Lung (tissue), 12 donors: ENCODE results near the gene PEX7. TPM values are rescaled to one million over a fixed set of nuclear protein-coding genes. Genes with fewer than 3 reads are reported as not detected.
A peak's percentile ranks its signal among the peaks of the same experiment; 100 is the strongest.

Experiments used
- ATAC-seq: fragments of 200-7000 bp; cut with Tn5 transposase; one replicate; pipeline ENCODE4 v1.9.1; 2020; ENCODE audit warnings: moderate number of reproducible peaks; ENCODE audit not compliant: insufficient read depth, low FRiP score
- DNase-seq, 3 donors: peaks; one replicate each; pipeline ENCODE4 v3.0.0-alpha.2; 2013 to 2017
- H3K27ac ChIP-seq, 2 donors: one replicate each; pipeline ENCODE4 v1.5.1; 2013; ENCODE audit warnings: mild to moderate bottlenecking in 2 of 2, moderate library complexity in 2 of 2, control low read depth in 1 of 2, inconsistent platforms in 1 of 2, low read depth in 1 of 2, low read length in 1 of 2
- H3K27me3 ChIP-seq, 3 donors: one replicate each; pipeline ENCODE4 v1.5.1; 2013; ENCODE audit warnings: low read length in 2 of 3; ENCODE audit not compliant: control insufficient read depth in 3 of 3, insufficient read depth in 3 of 3
- H3K36me3 ChIP-seq, 4 donors: one replicate each; pipeline ENCODE4 v1.5.1; 2013; ENCODE audit warnings: low read length in 4 of 4, mild to moderate bottlenecking in 1 of 4, moderate library complexity in 1 of 4; ENCODE audit not compliant: control insufficient read depth in 4 of 4, insufficient read depth in 4 of 4
- H3K4me1 ChIP-seq, 5 donors: one replicate each; pipeline ENCODE4 v1.5.1; 2013; ENCODE audit warnings: low read length in 5 of 5, mild to moderate bottlenecking in 2 of 5, moderate library complexity in 1 of 5; ENCODE audit not compliant: control insufficient read depth in 5 of 5, insufficient read depth in 5 of 5
- H3K4me3 ChIP-seq: one replicate; pipeline ENCODE4 v1.5.1; 2013; ENCODE audit warnings: mild to moderate bottlenecking, control low read depth, moderate library complexity
- H3K9ac ChIP-seq, 2 donors: one replicate each; pipeline ENCODE4 v1.5.1; 2013; ENCODE audit warnings: low read length in 2 of 2, control low read depth in 1 of 2; ENCODE audit not compliant: insufficient read depth in 1 of 2
- H3K9me3 ChIP-seq, 4 donors: one replicate each; pipeline ENCODE4 v1.5.1; 2013; ENCODE audit warnings: low read length in 3 of 4, mild to moderate bottlenecking in 1 of 4, moderate library complexity in 1 of 4; ENCODE audit not compliant: control insufficient read depth in 4 of 4, insufficient read depth in 3 of 4
- CTCF ChIP-seq: IDR thresholded peaks from 2 replicates; pipeline ENCODE4 v1.5.1; 2012; ENCODE audit warnings: mild to moderate bottlenecking; ENCODE audit errors: control extremely low read depth, extremely low read depth
- WGBS, 2 donors: extraction: QIAGEN DNeasy Blood & Tissue Kit; methylation state at CpG; one replicate each; pipeline ENCODE4 v1.1.7; 2013; 5-methylcytosine and 5-hydroxymethylcytosine counted together
- polyA plus RNA-seq, 2 donors: library from polyadenylated mRNA; stranded (reverse); fragments of 200-250 nt; gene quantifications; one replicate each; pipeline ENCODE4 v1.2.1, GENCODE V29; 2013
- total RNA-seq, 2 donors: library from RNA; depleted of rRNA in 1 of 2; stranded (reverse); fragments of >200 nt in 1 of 2; gene quantifications; one replicate each; pipeline ENCODE4 v1.2.1, GENCODE V29; 2014 to 2021
- donor health status: control.
- donor health status: control.
- donor health status: Bipolar disorder and iron deficiency.
- donor health status: healthy.
- donor health status: DM: yes; HTN: yes; CAD: no.

The PEX7 gene
- total and polyA plus RNA-seq, 4 donors, result 4.8 to 12.5 (median 9.5) TPM

- Histone ChIP-seq H3K36me3 (no peaks in the 10 kb centered on the region), H3K27me3 (no peaks in the 10 kb centered on the region), H3K9ac (no peak overlapping the region), H3K4me3 (no peak overlapping the region), H3K4me1 (peaks cover 0 to 8% (median 0%) of the 10 kb centered on the region in 5 donors), H3K9me3 (peaks cover 0 to 2% (median 0%) of the 10 kb centered on the region in 4 donors), H3K27ac (no peak overlapping the region)
- no peak for ATAC-seq
- 85 to 95% methylated on average over 4 of the region's 4 CpGs for WGBS, 2 donors
- no peak for DNase-seq
- TF ChIP-seq CTCF, result no peak
Observed at GRCh38 chr6:136880748-136881460, 58.5 kb downstream of the PEX7 start.

- peaks cover 0 to 46% (median 13%) of the 10 kb centered on the region in 5 donors for H3K4me1 ChIP-seq
- H3K4me3 ChIP-seq, result no peak overlapping the region
- no peaks in the 10 kb centered on the region for H3K36me3 ChIP-seq
- no peak overlapping the region for H3K27ac ChIP-seq
- 75 to 78% methylated on average over 3 of the region's 3 CpGs for WGBS, 2 donors
- H3K9me3 ChIP-seq, result no peaks in the 10 kb centered on the region
- DNase-seq, result no peak
- TF ChIP-seq CTCF, result no peak
- H3K9ac ChIP-seq, result no peak overlapping the region
- H3K27me3 ChIP-seq, result no peaks in the 10 kb centered on the region
- ATAC-seq, result no peak
Observed at GRCh38 chr6:136886091-136886490, 63.7 kb downstream of the PEX7 start.

- no peaks in the 10 kb centered on the region for H3K27me3 ChIP-seq
- H3K27ac ChIP-seq, result no peak overlapping the region
- no peak overlapping the region for H3K9ac ChIP-seq
- H3K4me3 ChIP-seq, result no peak overlapping the region
- H3K4me1 ChIP-seq, result peaks cover 0 to 46% (median 13%) of the 10 kb centered on the region in 5 donors
- H3K9me3 ChIP-seq, result no peaks in the 10 kb centered on the region
- peak in 2 of 3 donors; percentile 71 to 79 for DNase-seq
- WGBS, 2 donors, result 50 to 55% methylated on average over 1 of the region's 1 CpG
- H3K36me3 ChIP-seq, result no peaks in the 10 kb centered on the region
- TF ChIP-seq CTCF, result no peak
- no peak for ATAC-seq
Observed at GRCh38 chr6:136887953-136888352, 65.6 kb downstream of the PEX7 start.
